Liver (tissue), 3 donors: Measurements from ENCODE around the gene WDR5.

Experiments used
- GABPA ChIP-seq, 2 donors: IDR thresholded peaks in 1 of 2; conservative IDR thresholded peaks in 1 of 2; 2 replicates each; pipeline ENCODE4 v1.6.1; 2016; ENCODE audit warnings: antibody characterized with exemption in 2 of 2, mild to moderate bottlenecking in 1 of 2, moderate library complexity in 1 of 2
- HNF4A ChIP-seq, 2 donors: conservative IDR thresholded peaks; 2 replicates each; pipeline ENCODE4 v1.6.1; 2016; ENCODE audit warnings: antibody characterized with exemption in 2 of 2, mild to moderate bottlenecking in 2 of 2
- JUND ChIP-seq, 2 donors: IDR thresholded peaks; 2 replicates each; pipeline ENCODE4 v1.6.1; 2016; ENCODE audit warnings: antibody characterized with exemption in 2 of 2
- RAD21 ChIP-seq, 2 donors: IDR thresholded peaks; 2 replicates each; pipeline ENCODE4 v1.6.1; 2016; ENCODE audit warnings: antibody characterized with exemption in 2 of 2, mild to moderate bottlenecking in 2 of 2
- SP1 ChIP-seq: IDR thresholded peaks from 2 replicates; pipeline ENCODE4 v1.6.1; 2018; ENCODE audit warnings: antibody characterized with exemption, mild to moderate bottlenecking
- TF ChIP-seq, protein P1 (sequence below): IDR thresholded peaks from 2 replicates; pipeline ENCODE4 v1.6.1; 2016; ENCODE audit warnings: antibody characterized with exemption
- TF ChIP-seq, protein P2 (sequence below): IDR thresholded peaks from 2 replicates; pipeline ENCODE4 v1.6.1; 2016; ENCODE audit warnings: antibody characterized with exemption
- TF ChIP-seq, protein P3 (sequence below): fragments of 150-350 bp; IDR thresholded peaks from 2 replicates; pipeline ENCODE4 v1.5.1; 2017; ENCODE audit warnings: improper control_type of control experiment, low read depth, low read length; ENCODE audit not compliant: missing input control
- donor health status: healthy.
- donor health status: healthy.

DNA sequence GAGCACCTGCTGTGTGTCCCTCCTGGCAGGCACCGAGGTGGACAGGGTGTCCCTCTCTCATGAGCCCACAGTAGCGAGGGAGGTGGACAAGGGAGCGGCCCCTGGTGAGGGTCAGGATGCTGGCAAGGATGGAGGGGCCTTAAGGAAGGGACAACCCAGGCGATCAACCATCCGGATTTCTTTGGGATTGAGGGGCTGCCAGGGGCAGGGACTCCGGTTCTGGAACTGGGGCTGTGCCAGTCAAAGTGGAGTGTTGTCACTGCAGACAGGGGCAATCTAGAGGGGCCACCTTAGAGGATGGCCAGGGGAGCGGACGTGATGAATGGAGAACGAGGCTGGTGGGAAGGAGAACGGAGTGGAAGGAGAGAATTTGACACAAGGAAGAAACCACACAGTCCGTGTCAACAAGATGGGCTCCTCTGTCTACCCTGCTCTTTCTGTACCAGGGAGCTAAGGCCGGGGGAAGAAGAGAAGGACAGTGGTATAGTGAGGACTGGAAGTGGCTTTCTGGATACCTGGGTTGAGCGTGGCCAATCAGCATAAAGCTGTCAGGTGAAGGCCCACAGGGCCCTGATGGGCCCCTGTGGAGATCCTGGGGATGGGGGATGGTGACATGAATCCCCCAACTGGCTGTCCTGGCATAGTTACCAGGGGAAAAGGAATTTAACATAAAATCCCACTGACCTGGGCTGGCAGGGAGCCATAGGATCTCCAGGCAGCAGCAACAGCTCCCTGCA lies 4.2 kb upstream of the WDR5 start:
- TF ChIP-seq, protein P1, sequence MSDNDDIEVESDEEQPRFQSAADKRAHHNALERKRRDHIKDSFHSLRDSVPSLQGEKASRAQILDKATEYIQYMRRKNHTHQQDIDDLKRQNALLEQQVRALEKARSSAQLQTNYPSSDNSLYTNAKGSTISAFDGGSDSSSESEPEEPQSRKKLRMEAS, result no peak
- TF ChIP-seq, protein P2, sequence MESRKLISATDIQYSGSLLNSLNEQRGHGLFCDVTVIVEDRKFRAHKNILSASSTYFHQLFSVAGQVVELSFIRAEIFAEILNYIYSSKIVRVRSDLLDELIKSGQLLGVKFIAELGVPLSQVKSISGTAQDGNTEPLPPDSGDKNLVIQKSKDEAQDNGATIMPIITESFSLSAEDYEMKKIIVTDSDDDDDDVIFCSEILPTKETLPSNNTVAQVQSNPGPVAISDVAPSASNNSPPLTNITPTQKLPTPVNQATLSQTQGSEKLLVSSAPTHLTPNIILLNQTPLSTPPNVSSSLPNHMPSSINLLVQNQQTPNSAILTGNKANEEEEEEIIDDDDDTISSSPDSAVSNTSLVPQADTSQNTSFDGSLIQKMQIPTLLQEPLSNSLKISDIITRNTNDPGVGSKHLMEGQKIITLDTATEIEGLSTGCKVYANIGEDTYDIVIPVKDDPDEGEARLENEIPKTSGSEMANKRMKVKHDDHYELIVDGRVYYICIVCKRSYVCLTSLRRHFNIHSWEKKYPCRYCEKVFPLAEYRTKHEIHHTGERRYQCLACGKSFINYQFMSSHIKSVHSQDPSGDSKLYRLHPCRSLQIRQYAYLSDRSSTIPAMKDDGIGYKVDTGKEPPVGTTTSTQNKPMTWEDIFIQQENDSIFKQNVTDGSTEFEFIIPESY, result no peak
- TF ChIP-seq, protein P3, sequence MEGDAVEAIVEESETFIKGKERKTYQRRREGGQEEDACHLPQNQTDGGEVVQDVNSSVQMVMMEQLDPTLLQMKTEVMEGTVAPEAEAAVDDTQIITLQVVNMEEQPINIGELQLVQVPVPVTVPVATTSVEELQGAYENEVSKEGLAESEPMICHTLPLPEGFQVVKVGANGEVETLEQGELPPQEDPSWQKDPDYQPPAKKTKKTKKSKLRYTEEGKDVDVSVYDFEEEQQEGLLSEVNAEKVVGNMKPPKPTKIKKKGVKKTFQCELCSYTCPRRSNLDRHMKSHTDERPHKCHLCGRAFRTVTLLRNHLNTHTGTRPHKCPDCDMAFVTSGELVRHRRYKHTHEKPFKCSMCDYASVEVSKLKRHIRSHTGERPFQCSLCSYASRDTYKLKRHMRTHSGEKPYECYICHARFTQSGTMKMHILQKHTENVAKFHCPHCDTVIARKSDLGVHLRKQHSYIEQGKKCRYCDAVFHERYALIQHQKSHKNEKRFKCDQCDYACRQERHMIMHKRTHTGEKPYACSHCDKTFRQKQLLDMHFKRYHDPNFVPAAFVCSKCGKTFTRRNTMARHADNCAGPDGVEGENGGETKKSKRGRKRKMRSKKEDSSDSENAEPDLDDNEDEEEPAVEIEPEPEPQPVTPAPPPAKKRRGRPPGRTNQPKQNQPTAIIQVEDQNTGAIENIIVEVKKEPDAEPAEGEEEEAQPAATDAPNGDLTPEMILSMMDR, result no peak
- no peak for TF ChIP-seq RAD21 (IDR thresholded peaks at IDR 0.05)
- no peak for TF ChIP-seq GABPA (IDR thresholded peaks at IDR 0.05 in 1 of 2, conservative IDR thresholded peaks at IDR 0.05 in 1 of 2)
- TF ChIP-seq HNF4A (conservative IDR thresholded peaks at IDR 0.05), result no peak
- TF ChIP-seq SP1, result no peak
- no peak for TF ChIP-seq JUND (IDR thresholded peaks at IDR 0.05)
